ENCODE results near the gene CD300LB.

CD300LB gene

DNA sequence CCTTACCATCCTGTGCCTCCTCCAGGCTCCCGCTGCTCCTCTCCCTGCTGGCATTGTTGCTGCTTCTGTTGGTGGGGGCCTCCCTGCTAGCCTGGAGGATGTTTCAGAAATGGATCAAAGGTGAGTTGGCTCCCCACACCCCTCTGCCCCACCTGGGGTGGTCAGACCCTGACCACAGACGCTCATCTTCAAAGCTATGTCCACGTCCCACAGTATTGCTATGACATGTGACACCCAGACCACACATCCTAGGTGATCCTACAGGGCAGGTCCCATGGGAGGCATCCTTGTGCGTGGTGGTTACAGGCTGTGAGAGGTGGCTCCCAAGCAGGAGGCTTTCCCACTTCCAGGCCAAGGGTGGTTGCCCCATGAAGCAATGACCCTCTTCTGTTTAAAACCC lies 53.9 kb downstream of the CD300LB start:
- no peaks in the 10 kb centered on the region for H3K9me3 ChIP-seq (ENCODE audit: insufficient read depth, low read length)
- no peak overlapping the region for H2AFZ ChIP-seq (ENCODE audit: low read depth, low read length, severe bottlenecking)
- no peaks in the 10 kb centered on the region for H3K36me3 ChIP-seq (ENCODE audit: low read length)
- H3K9ac ChIP-seq (ENCODE audit: low read length) = no peak overlapping the region
- H4K20me1 ChIP-seq (ENCODE audit: low read depth, low read length) = no peaks in the 10 kb centered on the region
- H3K9me2 ChIP-seq (replicated peaks; ENCODE audit: insufficient read depth, low read length) = no peaks in the 10 kb centered on the region
- H3K4me3 ChIP-seq (ENCODE audit: insufficient read depth, low read length, poor library complexity, severe bottlenecking) = no peak overlapping the region
- H3K4me2 ChIP-seq (ENCODE audit: low read depth, low read length, poor library complexity, severe bottlenecking) = no peak overlapping the region
- H3K27me3 ChIP-seq (ENCODE audit: low read length) = no peaks in the 10 kb centered on the region
- H3K79me2 ChIP-seq (ENCODE audit: insufficient read depth, low read length) = no peaks in the 10 kb centered on the region
- TF ChIP-seq, protein P1, sequence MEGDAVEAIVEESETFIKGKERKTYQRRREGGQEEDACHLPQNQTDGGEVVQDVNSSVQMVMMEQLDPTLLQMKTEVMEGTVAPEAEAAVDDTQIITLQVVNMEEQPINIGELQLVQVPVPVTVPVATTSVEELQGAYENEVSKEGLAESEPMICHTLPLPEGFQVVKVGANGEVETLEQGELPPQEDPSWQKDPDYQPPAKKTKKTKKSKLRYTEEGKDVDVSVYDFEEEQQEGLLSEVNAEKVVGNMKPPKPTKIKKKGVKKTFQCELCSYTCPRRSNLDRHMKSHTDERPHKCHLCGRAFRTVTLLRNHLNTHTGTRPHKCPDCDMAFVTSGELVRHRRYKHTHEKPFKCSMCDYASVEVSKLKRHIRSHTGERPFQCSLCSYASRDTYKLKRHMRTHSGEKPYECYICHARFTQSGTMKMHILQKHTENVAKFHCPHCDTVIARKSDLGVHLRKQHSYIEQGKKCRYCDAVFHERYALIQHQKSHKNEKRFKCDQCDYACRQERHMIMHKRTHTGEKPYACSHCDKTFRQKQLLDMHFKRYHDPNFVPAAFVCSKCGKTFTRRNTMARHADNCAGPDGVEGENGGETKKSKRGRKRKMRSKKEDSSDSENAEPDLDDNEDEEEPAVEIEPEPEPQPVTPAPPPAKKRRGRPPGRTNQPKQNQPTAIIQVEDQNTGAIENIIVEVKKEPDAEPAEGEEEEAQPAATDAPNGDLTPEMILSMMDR (IDR thresholded peaks at IDR 0.05; ENCODE audit: insufficient read depth, low read length, poor library complexity, severe bottlenecking) = no peak
- TF ChIP-seq EZH2phosphoT487 (conservative IDR thresholded peaks at IDR 0.05; ENCODE audit: low read length) = no peak
- H3F3A ChIP-seq (ENCODE audit: insufficient read depth) = no peaks in the 10 kb centered on the region
- H3K27ac ChIP-seq (ENCODE audit: low read depth, low read length) = no peak overlapping the region

DNA sequence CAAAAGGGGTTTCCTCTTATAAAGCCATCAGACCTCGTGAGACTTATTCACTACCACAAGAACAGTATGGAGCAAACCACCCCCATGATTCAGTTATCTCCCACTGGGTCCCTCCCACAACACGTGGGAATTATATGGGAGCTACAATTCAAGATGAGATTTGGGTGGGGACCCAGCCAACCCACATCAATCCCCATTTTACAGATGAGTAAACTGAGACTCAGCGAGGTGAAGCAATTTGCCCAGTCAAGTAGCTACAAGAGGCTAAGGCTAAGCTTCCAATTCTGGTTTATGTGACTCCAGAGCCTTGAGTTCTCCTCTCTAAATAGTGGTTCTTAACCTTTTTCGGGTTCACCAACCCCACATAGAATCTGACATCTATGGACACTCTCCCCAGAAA lies 56.1 kb downstream of the CD300LB start:
- no peaks in the 10 kb centered on the region for H3K9me2 ChIP-seq (replicated peaks; ENCODE audit: insufficient read depth, low read length)
- no peaks in the 10 kb centered on the region for H3K9me3 ChIP-seq (ENCODE audit: insufficient read depth, low read length)
- H3F3A ChIP-seq (ENCODE audit: insufficient read depth) = no peaks in the 10 kb centered on the region
- no peak overlapping the region for H2AFZ ChIP-seq (ENCODE audit: low read depth, low read length, severe bottlenecking)
- no peaks in the 10 kb centered on the region for H4K20me1 ChIP-seq (ENCODE audit: low read depth, low read length)
- no peak overlapping the region for H3K4me3 ChIP-seq (ENCODE audit: insufficient read depth, low read length, poor library complexity, severe bottlenecking)
- no peak overlapping the region for H3K4me2 ChIP-seq (ENCODE audit: low read depth, low read length, poor library complexity, severe bottlenecking)
- H3K27ac ChIP-seq (ENCODE audit: low read depth, low read length) = no peak overlapping the region
- no peaks in the 10 kb centered on the region for H3K27me3 ChIP-seq (ENCODE audit: low read length)
- H3K79me2 ChIP-seq (ENCODE audit: insufficient read depth, low read length) = no peaks in the 10 kb centered on the region
- no peak overlapping the region for H3K9ac ChIP-seq (ENCODE audit: low read length)
- no peaks in the 10 kb centered on the region for H3K36me3 ChIP-seq (ENCODE audit: low read length)
- TF ChIP-seq, protein P1 (IDR thresholded peaks at IDR 0.05; ENCODE audit: insufficient read depth, low read length, poor library complexity, severe bottlenecking) = no peak
- TF ChIP-seq EZH2phosphoT487 (conservative IDR thresholded peaks at IDR 0.05; ENCODE audit: low read length) = no peak

DNA sequence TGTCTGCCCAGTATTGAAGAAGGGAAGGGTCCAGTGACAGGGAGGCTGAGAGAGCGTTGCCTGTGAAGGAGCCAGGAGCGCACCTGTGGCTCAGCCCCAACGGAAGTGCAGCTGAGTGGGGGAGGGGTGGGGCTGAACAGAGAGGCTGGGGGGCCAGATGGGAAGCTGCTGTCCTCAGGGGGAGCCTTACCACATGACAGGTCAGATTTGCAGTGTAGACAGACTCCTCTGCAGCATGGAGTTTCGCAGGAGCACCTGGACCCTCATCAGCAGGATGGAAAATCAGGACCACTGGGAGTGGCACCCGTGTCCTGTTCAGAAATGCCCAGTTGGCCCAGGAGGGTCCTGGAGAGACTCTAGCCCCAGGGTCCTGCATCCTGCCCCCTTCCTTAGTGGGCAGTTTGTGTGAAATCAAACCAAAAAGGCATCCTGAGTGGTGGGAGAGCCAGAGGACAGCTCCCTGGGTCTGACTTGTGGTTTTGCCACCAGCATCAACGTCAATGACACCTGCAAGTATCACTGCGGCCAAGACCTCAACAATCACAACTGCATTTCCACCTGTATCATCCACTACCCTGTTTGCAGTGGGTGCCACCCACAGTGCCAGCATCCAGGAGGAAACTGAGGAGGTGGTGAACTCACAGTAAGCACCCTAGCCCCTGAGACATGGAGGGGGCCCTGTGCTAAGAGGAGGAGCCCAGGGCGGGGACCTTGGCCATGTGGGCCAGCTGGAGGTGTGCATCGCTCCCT lies 57.1 kb downstream of the CD300LB start:
- no peak overlapping the region for H3K27ac ChIP-seq (ENCODE audit: low read depth, low read length)
- H3F3A ChIP-seq (ENCODE audit: insufficient read depth) = no peaks in the 10 kb centered on the region
- H2AFZ ChIP-seq (ENCODE audit: low read depth, low read length, severe bottlenecking) = no peak overlapping the region
- no peaks in the 10 kb centered on the region for H3K9me2 ChIP-seq (replicated peaks; ENCODE audit: insufficient read depth, low read length)
- no peaks in the 10 kb centered on the region for H3K36me3 ChIP-seq (ENCODE audit: low read length)
- no peaks in the 10 kb centered on the region for H4K20me1 ChIP-seq (ENCODE audit: low read depth, low read length)
- H3K4me2 ChIP-seq (ENCODE audit: low read depth, low read length, poor library complexity, severe bottlenecking) = no peak overlapping the region
- no peaks in the 10 kb centered on the region for H3K27me3 ChIP-seq (ENCODE audit: low read length)
- no peaks in the 10 kb centered on the region for H3K9me3 ChIP-seq (ENCODE audit: insufficient read depth, low read length)
- H3K9ac ChIP-seq (ENCODE audit: low read length) = no peak overlapping the region
- TF ChIP-seq EZH2phosphoT487 (conservative IDR thresholded peaks at IDR 0.05; ENCODE audit: low read length) = no peak
- TF ChIP-seq, protein P1 (IDR thresholded peaks at IDR 0.05; ENCODE audit: insufficient read depth, low read length, poor library complexity, severe bottlenecking) = no peak
- H3K4me3 ChIP-seq (ENCODE audit: insufficient read depth, low read length, poor library complexity, severe bottlenecking) = no peak overlapping the region
- H3K79me2 ChIP-seq (ENCODE audit: insufficient read depth, low read length) = no peaks in the 10 kb centered on the region

All from SU-DHL-6 (cell line).